PFSK-1 (cell line): ENCODE results near the gene NLGN3.

Experiments
- POLR2AphosphoS5 ChIP-seq: IDR thresholded peaks from 2 replicates; pipeline ENCODE4 v1.6.1; 2012; ENCODE audit warnings: low read depth, mild to moderate bottlenecking, control low read depth, low read length, moderate library complexity
- SIN3A ChIP-seq: IDR thresholded peaks from 2 replicates; pipeline ENCODE4 v1.6.1; 2012; ENCODE audit warnings: mild to moderate bottlenecking, low read length, moderate library complexity, borderline replicate concordance; ENCODE audit not compliant: insufficient read depth

DNA sequence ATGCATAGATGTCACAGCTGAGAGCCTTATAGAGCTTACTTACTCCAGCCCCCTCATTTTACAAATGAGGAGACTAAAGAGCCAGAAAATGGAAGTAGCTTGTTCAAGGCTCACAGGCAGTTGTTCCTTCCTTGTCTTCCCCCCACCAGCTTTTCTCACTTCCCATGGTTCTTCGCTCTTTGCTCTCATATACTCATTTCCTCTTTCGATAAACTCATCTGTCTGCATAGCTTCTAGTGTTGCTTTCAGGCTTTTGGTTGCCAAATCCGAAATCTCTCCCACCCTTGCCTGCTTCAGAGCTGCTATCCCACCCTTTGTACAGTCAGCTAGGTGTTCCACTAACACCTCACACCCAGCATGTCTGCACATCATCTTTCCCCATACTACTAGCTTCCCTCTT, 53.4 kb downstream of the NLGN3 start:
- no peak for TF ChIP-seq POLR2AphosphoS5
- no peak for TF ChIP-seq SIN3A
